ENCODE results near the gene CRY2.
"Not testable (repeated sequence)": the region's sequence is repeated elsewhere in the genome, so short reads cannot be mapped to it uniquely, and the experiment has no call there.

The CRY2 gene

GRCh38 chr11:45846974-45847910 lies at the start of gene CRY2:
Gene CRY2 (plus strand): TSS chr11:45847475. CDS start chr11:45847491, 16 bp downstream.
- DNase-seq (ENCODE audit: low spot score), result peak; percentile 100

- no peak for DNase-seq (ENCODE audit: low spot score)
Measured at GRCh38 chr11:45798793-45799441, 48.4 kb upstream of the CRY2 start.

GRCh38 chr11:45799562-45799961 lies 47.7 kb upstream of the CRY2 start:
- no peak for DNase-seq (ENCODE audit: low spot score)

- DNase-seq (ENCODE audit: low spot score), result no peak
Measured at GRCh38 chr11:45800261-45800660, 47.0 kb upstream of the CRY2 start.

- no peak for DNase-seq (ENCODE audit: low spot score)
Measured at GRCh38 chr11:45801723-45802315, 45.5 kb upstream of the CRY2 start.

- no peak for DNase-seq (ENCODE audit: low spot score)
Measured at GRCh38 chr11:45802531-45803317, 44.6 kb upstream of the CRY2 start.

GRCh38 chr11:45803971-45804760 lies 43.1 kb upstream of the CRY2 start:
- DNase-seq (ENCODE audit: low spot score), result peak; percentile 77

- DNase-seq (ENCODE audit: low spot score), result peak; percentile 97
Measured at GRCh38 chr11:45804761-45805304, 42.4 kb upstream of the CRY2 start, which contains the start of gene SLC35C1. Gene SLC35C1 (plus strand): TSS chr11:45805149. CDS start chr11:45805802, 653 bp downstream.

GRCh38 chr11:45805305-45806071 lies 41.8 kb upstream of the CRY2 start:
- DNase-seq (ENCODE audit: low spot score), result peak; percentile 62

GRCh38 chr11:45806072-45806933 lies 41.0 kb upstream of the CRY2 start:
- DNase-seq (ENCODE audit: low spot score), result no peak

GRCh38 chr11:45806937-45807791 lies 40.1 kb upstream of the CRY2 start:
- no peak for DNase-seq (ENCODE audit: low spot score)

GRCh38 chr11:45807792-45808238 lies 39.5 kb upstream of the CRY2 start:
- no peak for DNase-seq (ENCODE audit: low spot score)

GRCh38 chr11:45808427-45808826 lies 38.8 kb upstream of the CRY2 start:
- DNase-seq (ENCODE audit: low spot score), result not testable (repeated sequence)

- DNase-seq (ENCODE audit: low spot score), result no peak
Measured at GRCh38 chr11:45809456-45810395, 37.5 kb upstream of the CRY2 start.

GRCh38 chr11:45810431-45811108 lies 36.7 kb upstream of the CRY2 start:
- no peak for DNase-seq (ENCODE audit: low spot score)

- no peak for DNase-seq (ENCODE audit: low spot score)
Measured at GRCh38 chr11:45811109-45811435, 36.2 kb upstream of the CRY2 start.
